OCI-LY7 (cell line): ENCODE data around the gene HDHD5. TPM values are rescaled to one million over a fixed set of nuclear protein-coding genes. Genes with fewer than 3 reads are reported as not detected.
A peak's percentile ranks its signal among the peaks of the same experiment; 100 is the strongest.

ENCODE experiments used
- BruUV-seq: library from RNA; stranded (reverse); fragments of 400-500 nt; replicated peaks from 2 replicates; lab custom pipeline; 2021; lab: Mats Ljungman, UMichigan
- CTCF ChIA-PET: fragments of 300-600 bp; sonication (Branson Sonifier 250); formaldehyde crosslinking; loops from one replicate; lab custom pipeline; 2022; ENCODE audit warnings: antibody characterized with exemption; ENCODE audit not compliant: unreplicated experiment; lab: Charles Lee
- POLR2A ChIA-PET: fragments of 300-600 bp; sonication (Branson Sonifier 250); formaldehyde crosslinking; loops from one replicate; lab custom pipeline; 2022; ENCODE audit warnings: antibody characterized with exemption; lab: Charles Lee
- DNase-seq: peaks from one replicate; pipeline ENCODE4 v3.0.0-alpha.2; 2015; ENCODE audit warnings: low spot score
- H2AFZ ChIP-seq: fragments of 200-600 bp; sonication (generic), shearing (Covaris generic); 2 replicates; pipeline ENCODE4 v1.6.1; 2014; ENCODE audit warnings: mild to moderate bottlenecking, antibody characterized with exemption, low read length, moderate library complexity
- H3K27ac ChIP-seq: fragments of 200-600 bp; sonication (generic); 2 replicates; pipeline ENCODE4 v1.5.1; 2014; ENCODE audit warnings: mixed run types, low read depth, mild to moderate bottlenecking, moderate library complexity, low read length, inconsistent platforms; ENCODE audit not compliant: poor library complexity, severe bottlenecking
- H3K36me3 ChIP-seq: fragments of 200-600 bp; sonication (generic); 2 replicates; pipeline ENCODE4 v1.6.1; 2014; ENCODE audit warnings: mild to moderate bottlenecking, antibody characterized with exemption, low read length, moderate library complexity, mixed read lengths; ENCODE audit not compliant: insufficient read depth
- H3K4me1 ChIP-seq: fragments of 200-600 bp; sonication (generic); 2 replicates; pipeline ENCODE4 v1.5.1; 2014; ENCODE audit warnings: mild to moderate bottlenecking, low read length; ENCODE audit not compliant: insufficient read depth, poor library complexity, severe bottlenecking
- H3K4me2 ChIP-seq: fragments of 200-600 bp; sonication (generic); 2 replicates; pipeline ENCODE4 v1.6.1; 2014; ENCODE audit warnings: mild to moderate bottlenecking, low read length
- H3K4me3 ChIP-seq: fragments of 200-600 bp; sonication (generic); 2 replicates; pipeline ENCODE4 v1.5.1; 2014; ENCODE audit warnings: mild to moderate bottlenecking, low read depth, low read length; ENCODE audit not compliant: poor library complexity, severe bottlenecking
- H3K79me2 ChIP-seq: fragments of 200-600 bp; sonication (generic); 2 replicates; pipeline ENCODE4 v1.6.1; 2016; ENCODE audit warnings: low read depth, mild to moderate bottlenecking, low read length, moderate library complexity, mixed read lengths; ENCODE audit not compliant: insufficient read depth
- H3K9me2 ChIP-seq: fragments of 200-600 bp; sonication (generic); 2 replicates; pipeline ENCODE4 v1.6.1; 2016; ENCODE audit warnings: mild to moderate bottlenecking, low read length, mixed read lengths; ENCODE audit not compliant: insufficient read depth
- H3K9me3 ChIP-seq: fragments of 200-600 bp; sonication (generic); 2 replicates; pipeline ENCODE4 v1.6.1; 2014; ENCODE audit warnings: mild to moderate bottlenecking, mixed run types, low read length, mixed read lengths
- H4K20me1 ChIP-seq: fragments of 200-600 bp; sonication (generic); 2 replicates; pipeline ENCODE4 v1.6.1; 2014; ENCODE audit warnings: mild to moderate bottlenecking, antibody characterized with exemption, low read length, moderate library complexity, mixed read lengths; ENCODE audit not compliant: insufficient read depth
- CTCF ChIP-seq: fragments of 200-600 bp; sonication (generic); conservative IDR thresholded peaks from 2 replicates; pipeline ENCODE4 v1.5.1; 2014; ENCODE audit warnings: mild to moderate bottlenecking, antibody characterized with exemption, low read length, moderate library complexity, mixed read lengths
- EZH2phosphoT487 ChIP-seq: fragments of 200-600 bp; sonication (generic); IDR thresholded peaks from 2 replicates; pipeline ENCODE4 v1.6.1; 2018; ENCODE audit warnings: low read depth, borderline replicate concordance, mild to moderate bottlenecking, mixed run types, antibody characterized with exemption, low read length, moderate library complexity, mixed read lengths
- intact Hi-C: fragments of 100-400 bp; cut with micrococcal nuclease; formaldehyde crosslinking; loops from one replicate; pipeline ENCODE4 v1.10.0; 2022; ENCODE audit not compliant: unreplicated experiment
- total RNA-seq, 2 experiments: library from RNA; depleted of rRNA in 1 of 2; stranded (reverse); fragments of >200 nt in 1 of 2; shearing (Covaris generic) in 1 of 2; gene quantifications; 2 replicates each; pipeline ENCODE4 v1.2.3, GENCODE V29; 2014 to 2022

HDHD5 gene
- total RNA-seq, 2 experiments from 2014 or later = 77.4 to 84.6 TPM

GRCh38 chr22:17133137-17133536, 25.9 kb downstream of the HDHD5 start:
- DNase-seq = no peak
- CTCF ChIA-PET = no interaction called here
- H3K79me2 ChIP-seq = no peaks in the 10 kb centered on the region
- no peak overlapping the region for H3K27ac ChIP-seq
- POLR2A ChIA-PET = interaction anchor here (1.0 kb wide), 1 partner anchor 10 kb away, joined by 3 read pairs; no protein-coding TSS in a partner anchor
- H2AFZ ChIP-seq = no peak overlapping the region
- no peaks in the 10 kb centered on the region for H4K20me1 ChIP-seq
- intact Hi-C loops = no loop called here
- H3K9me3 ChIP-seq = no peaks in the 10 kb centered on the region
- no TSS peak for BruUV-seq
- H3K4me1 ChIP-seq = peaks cover 12% of the 10 kb centered on the region
- no peak overlapping the region for H3K4me2 ChIP-seq
- TF ChIP-seq EZH2phosphoT487 (no peak), CTCF (no peak)
- no peaks in the 10 kb centered on the region for H3K9me2 ChIP-seq
- no peak overlapping the region for H3K4me3 ChIP-seq
- peaks cover 16% of the 10 kb centered on the region for H3K36me3 ChIP-seq

GRCh38 chr22:17132112-17132511, 27.0 kb downstream of the HDHD5 start:
- H4K20me1 ChIP-seq = no peaks in the 10 kb centered on the region
- no peaks in the 10 kb centered on the region for H3K9me2 ChIP-seq
- no TSS peak for BruUV-seq
- peak; percentile 25 for DNase-seq
- H3K4me2 ChIP-seq = peak overlapping the region; percentile 50
- peaks cover 6% of the 10 kb centered on the region for H3K36me3 ChIP-seq
- no peak overlapping the region for H2AFZ ChIP-seq
- no peak for TF ChIP-seq CTCF
- no peak for TF ChIP-seq EZH2phosphoT487
- intact Hi-C loops = no loop called here
- no peaks in the 10 kb centered on the region for H3K9me3 ChIP-seq
- H3K27ac ChIP-seq = no peak overlapping the region
- ChIA-PET POLR2A (interaction anchor here (0.6 to 1.8 kb wide), 6 partner anchors 11 to 1011 kb away, joined by 3 to 5 read pairs (median 4); no protein-coding TSS in a partner anchor), CTCF (no interaction called here)
- peaks cover 12% of the 10 kb centered on the region for H3K4me1 ChIP-seq
- peak overlapping the region; percentile 22 for H3K4me3 ChIP-seq
- H3K79me2 ChIP-seq = no peaks in the 10 kb centered on the region

- no peak overlapping the region for H2AFZ ChIP-seq
- POLR2A ChIA-PET = interaction anchor here (0.6 to 1.8 kb wide), 4 partner anchors 12 to 1011 kb away, joined by 3 to 5 read pairs (median 3); no protein-coding TSS in a partner anchor
These were observed 27.4 kb downstream of the HDHD5 start for GRCh38 chr22:17131686-17132085.

More at GRCh38 chr22:17131686-17132085, 27.4 kb downstream of the HDHD5 start:
- no peaks in the 10 kb centered on the region for H3K9me3 ChIP-seq
- CTCF ChIA-PET = interaction anchor here (0.7 kb wide), 1 partner anchor 214 kb away, joined by 3 read pairs; no protein-coding TSS in a partner anchor
- no peak overlapping the region for H3K27ac ChIP-seq
- DNase-seq = no peak
- no peaks in the 10 kb centered on the region for H3K9me2 ChIP-seq
- BruUV-seq = no TSS peak
- H3K79me2 ChIP-seq = no peaks in the 10 kb centered on the region
- H3K4me2 ChIP-seq = peak overlapping the region; percentile 50; the same call in 1 of the 2 replicates
- TF ChIP-seq EZH2phosphoT487 (no peak), CTCF (no peak)
- no peak overlapping the region for H3K4me3 ChIP-seq
- peaks cover 1% of the 10 kb centered on the region; the same call in 1 of the 2 replicates for H3K36me3 ChIP-seq
- peaks cover 12% of the 10 kb centered on the region for H3K4me1 ChIP-seq
- H4K20me1 ChIP-seq = no peaks in the 10 kb centered on the region
- intact Hi-C loops = no loop called here
